Measurements from ENCODE around the gene SLC2A5.
A peak's percentile ranks its signal among the peaks of the same experiment; 100 is the strongest.
"Not testable (repeated sequence)": the region's sequence is repeated elsewhere in the genome, so short reads cannot be mapped to it uniquely, and the experiment has no call there.

Gene SLC2A5, protein sequence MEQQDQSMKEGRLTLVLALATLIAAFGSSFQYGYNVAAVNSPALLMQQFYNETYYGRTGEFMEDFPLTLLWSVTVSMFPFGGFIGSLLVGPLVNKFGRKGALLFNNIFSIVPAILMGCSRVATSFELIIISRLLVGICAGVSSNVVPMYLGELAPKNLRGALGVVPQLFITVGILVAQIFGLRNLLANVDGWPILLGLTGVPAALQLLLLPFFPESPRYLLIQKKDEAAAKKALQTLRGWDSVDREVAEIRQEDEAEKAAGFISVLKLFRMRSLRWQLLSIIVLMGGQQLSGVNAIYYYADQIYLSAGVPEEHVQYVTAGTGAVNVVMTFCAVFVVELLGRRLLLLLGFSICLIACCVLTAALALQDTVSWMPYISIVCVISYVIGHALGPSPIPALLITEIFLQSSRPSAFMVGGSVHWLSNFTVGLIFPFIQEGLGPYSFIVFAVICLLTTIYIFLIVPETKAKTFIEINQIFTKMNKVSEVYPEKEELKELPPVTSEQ

GRCh38 chr1:9069326-9070100 lies at the start of gene SLC2A5:
Gene SLC2A5 (minus strand): TSS chr1:9069635. CDS start chr1:9069536, 99 bp downstream.
- DNase-seq (ENCODE audit: low read depth in 4 of 4, low spot score in 1 of 4), result no peak

GRCh38 chr1:9118186-9118585 lies 48.8 kb upstream of the SLC2A5 start:
- no peak for DNase-seq (ENCODE audit: low read depth in 4 of 4, low spot score in 1 of 4)

DNA sequence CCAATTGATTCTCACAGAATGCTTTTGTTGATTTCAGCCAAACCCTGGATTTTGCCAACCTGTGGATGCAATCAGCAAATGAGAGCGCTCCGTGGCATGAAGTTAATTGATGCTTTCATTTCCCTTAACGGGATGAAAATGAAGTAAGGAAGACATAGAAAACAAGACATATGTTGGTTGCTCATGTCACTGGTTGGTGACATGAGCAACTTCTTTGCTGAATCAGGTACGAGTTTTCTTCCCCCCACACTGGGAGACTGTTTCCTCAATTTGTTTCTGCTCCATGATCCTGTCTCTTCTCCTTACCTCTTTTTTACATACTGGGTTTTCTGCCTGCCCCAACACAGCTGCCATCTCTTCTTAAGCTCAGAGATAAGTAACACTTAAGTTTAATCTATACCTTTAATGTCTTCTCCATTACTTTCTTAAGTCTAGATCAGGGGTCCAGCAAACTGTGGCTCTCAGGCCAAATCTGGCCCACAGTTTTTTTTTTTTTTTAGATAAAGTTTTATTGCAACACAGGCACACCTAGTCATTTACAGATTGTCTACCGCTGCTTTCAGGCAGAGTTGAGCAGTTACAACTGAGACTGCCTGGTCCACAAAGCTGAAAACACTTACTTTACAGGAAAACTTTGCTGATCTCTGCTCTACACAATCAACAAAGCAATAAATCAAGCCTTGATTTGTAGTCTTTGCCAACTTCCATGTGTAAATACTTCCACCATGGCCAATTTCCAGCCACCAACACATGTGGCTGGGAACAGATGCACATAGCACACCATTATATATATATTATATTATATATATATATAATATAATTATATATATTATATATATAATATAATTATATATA lies 46.1 kb upstream of the SLC2A5 start:
- DNase-seq (ENCODE audit: low read depth in 4 of 4, low spot score in 1 of 4), result no peak

DNA sequence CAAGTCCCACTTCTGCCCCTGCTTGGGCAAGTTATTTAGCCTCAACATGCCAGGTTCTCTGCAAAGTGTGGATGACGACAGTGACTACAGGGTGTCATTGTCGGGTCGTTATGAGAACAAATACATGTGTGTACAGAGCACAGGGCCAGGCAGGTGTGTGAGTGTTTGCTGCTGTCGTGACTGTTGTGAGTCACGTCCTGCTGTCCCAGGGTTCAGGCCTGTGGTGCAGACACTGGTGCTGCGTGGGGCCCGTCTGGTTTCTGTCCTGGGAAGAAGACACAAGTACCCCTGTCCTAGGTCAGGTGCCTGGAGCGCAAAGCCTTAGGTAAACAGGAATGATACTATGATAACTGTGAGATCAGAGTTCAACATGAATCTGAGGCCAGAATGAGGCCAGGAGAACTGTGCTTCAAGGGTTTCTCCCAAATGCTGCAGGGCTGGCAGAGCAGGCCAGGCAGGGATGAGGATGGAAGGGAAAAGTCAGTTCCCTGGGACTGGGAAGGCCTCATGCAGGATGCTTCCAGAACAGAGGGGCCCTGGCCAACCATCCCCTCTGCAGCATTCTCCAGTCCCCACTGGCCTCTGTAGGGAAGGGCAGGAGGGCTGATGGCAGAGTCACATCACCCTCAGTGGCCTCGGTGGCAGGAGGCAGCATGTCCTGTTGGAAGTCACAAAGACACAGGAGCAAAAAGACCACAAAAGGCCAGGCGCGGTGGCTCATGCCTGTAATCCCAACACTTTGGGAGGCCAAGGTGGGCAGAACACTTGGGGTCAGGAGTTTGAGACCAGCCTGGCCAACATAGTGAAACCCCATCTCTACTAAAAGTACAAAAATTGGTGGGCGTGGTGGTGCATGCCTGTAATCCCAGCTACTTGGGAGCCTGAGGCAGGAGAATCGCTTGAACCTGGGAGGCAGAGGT lies 43.8 kb upstream of the SLC2A5 start:
- no peak for DNase-seq (ENCODE audit: low read depth in 4 of 4, low spot score in 1 of 4)

- no peak for DNase-seq (ENCODE audit: low read depth in 4 of 4, low spot score in 1 of 4)
These were observed 42.5 kb upstream of the SLC2A5 start for GRCh38 chr1:9111957-9112356.

GRCh38 chr1:9111357-9111691 lies 41.9 kb upstream of the SLC2A5 start:
- DNase-seq (ENCODE audit: low read depth in 4 of 4, low spot score in 1 of 4), result no peak

DNA sequence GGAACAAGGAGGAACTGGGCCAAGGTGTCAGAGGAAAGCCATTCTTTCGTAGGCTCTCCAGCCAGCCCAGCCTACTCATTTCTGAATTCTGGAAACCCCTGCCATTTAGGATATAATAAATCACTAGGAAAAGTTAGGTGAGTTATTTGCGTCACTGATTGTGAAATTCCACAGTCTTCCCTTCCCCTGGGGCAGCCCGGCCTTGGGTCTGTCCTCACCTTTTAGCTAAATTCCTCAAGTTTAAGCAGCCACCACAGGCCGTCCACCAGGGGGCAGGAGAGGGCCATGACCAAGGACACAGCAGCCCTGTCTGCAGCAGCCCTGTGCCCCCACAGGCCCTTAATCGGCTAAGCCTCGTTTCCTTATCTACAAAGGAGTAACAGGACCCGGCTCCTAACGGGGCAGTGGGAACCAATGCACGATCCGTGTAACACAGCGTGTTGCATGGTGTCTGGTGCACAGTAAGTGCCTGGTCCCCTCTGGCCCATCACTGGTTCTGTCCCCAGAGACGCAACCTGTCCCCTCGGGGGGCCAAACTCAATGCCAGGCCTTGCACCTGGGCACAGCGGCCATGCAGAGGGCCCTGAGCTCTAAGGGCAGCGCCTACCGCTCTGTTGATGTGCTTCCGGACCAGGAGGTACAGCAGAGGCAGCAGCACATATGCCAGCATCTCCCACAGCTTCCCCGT lies 41.4 kb upstream of the SLC2A5 start:
- DNase-seq (ENCODE audit: low read depth in 4 of 4, low spot score in 1 of 4), result peak; percentile 79 to 83 (median 82)

DNA sequence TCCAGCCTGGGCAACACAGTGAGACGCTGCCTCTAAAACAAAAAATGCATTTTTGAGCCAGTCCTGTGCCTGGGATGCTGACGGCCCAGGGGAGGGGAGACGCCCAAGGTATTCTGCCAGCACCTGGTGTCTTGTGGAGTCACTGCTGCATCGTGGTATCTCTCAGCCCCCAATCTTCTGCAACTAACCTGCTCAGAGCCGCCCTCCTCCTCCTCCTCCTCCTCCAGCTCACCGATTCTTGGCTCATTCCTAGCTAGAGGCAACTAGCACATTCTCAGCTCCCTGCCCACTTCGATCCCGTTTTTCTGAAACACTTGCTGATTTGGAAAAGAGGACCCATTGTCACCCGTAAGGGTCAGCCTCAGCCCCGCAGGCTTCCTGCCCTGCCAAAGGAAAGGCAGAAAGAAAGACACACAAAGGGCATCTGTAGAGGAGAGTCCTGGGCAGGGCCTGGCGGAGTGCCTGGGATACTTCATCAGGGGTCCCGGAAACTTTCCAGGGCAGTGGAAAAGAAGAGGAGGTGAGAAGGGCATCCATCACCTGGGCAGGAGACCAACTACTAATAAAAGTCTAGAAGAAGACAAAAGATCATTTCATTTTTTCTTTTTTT lies 38.7 kb upstream of the SLC2A5 start:
- no peak for DNase-seq (ENCODE audit: low read depth in 4 of 4, low spot score in 1 of 4)

GRCh38 chr1:9107136-9107535 lies 37.7 kb upstream of the SLC2A5 start:
- DNase-seq (ENCODE audit: low read depth in 4 of 4, low spot score in 1 of 4), result no peak

- DNase-seq (ENCODE audit: low read depth in 4 of 4, low spot score in 1 of 4), result no peak
These were observed 36.9 kb upstream of the SLC2A5 start for GRCh38 chr1:9106286-9106685.

- no peak for DNase-seq (ENCODE audit: low read depth in 4 of 4, low spot score in 1 of 4)
These were observed 36.0 kb upstream of the SLC2A5 start for GRCh38 chr1:9105336-9105867.

DNA sequence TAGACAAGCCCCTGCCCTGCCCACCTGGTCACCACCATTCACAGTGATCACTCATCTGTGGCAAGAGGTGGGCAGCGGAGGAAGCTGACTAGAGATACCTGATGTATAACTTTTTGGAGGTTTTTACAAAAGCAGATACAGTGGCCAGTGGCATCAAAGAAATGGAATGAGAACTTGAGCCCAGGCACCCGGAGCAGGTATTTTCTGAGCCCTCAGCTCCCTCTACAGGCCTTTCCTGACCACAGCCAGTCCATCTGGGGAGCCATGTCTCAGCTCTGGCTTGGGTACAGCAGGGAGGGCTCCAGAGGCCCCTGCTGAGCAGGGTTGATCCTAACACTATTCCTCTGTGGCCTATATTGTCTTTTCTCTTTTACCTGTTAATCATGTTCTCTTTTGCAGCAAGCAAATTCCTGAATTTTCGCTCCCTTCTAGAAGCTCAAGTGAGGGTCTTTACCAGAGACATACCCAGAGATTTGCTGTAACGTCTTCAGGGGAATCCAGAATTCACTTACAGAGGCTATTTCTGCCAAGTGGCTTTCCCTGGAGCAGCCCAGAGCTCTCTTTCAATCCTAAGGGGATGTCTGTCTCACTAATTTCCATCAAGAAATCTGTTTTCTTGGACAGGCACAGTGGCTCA lies 32.2 kb upstream of the SLC2A5 start:
- DNase-seq (ENCODE audit: low read depth in 4 of 4, low spot score in 1 of 4), result no peak

DNA sequence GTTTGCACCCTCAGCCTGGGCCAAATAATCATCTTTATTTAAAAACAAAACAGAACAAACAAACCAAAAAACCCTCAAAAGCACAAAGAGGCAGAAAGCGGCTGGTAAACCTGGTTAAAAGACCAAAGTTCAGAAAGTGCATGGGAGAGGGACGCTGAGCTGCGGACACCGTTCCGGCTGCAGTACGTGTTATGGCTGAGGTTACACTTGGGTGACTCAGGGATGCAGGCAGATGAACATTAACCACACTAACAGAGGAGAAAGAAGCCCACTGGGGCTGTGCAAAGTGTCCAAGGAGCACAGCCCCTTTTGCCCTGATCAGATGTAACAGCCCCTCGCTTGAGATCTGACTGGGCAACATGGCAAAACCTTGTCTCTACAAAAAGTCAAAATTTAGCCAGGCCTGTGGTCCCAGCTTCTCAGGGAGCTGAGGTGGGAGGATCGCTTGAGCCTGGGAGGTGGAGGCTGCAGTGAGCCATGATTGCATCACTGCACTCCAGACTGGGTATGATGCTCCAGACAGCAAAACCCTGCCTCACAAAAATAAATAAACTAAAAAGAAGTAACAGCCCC lies 31.1 kb upstream of the SLC2A5 start:
- no peak for DNase-seq (ENCODE audit: low read depth in 4 of 4, low spot score in 1 of 4)

DNA sequence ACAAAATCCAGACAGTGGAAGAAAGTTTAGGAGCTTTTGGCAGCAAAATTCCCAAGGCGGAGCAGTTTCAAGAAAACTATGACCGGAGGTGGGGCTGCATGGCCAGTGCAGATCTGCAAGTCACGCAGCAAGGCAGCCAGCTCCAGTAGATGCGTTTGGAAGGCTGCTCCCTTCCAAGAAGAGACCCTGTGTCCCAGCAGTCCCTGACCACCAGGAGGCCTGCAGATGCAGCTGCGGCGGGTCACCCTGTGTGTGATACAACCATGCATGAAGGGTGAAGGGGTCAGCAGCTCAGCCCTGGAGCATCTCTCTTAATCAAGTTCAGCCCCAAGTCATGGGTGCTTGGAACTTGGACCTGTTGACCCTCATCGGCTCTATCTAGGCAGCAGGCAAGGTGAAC lies 30.1 kb upstream of the SLC2A5 start:
- DNase-seq (ENCODE audit: low read depth in 4 of 4, low spot score in 1 of 4), result no peak

GRCh38 chr1:9097947-9098705 lies 28.7 kb upstream of the SLC2A5 start:
- no peak for DNase-seq (ENCODE audit: low read depth in 4 of 4, low spot score in 1 of 4)

- DNase-seq (ENCODE audit: low read depth in 4 of 4, low spot score in 1 of 4), result no peak
These were observed 26.4 kb upstream of the SLC2A5 start for GRCh38 chr1:9095818-9096217.

DNA sequence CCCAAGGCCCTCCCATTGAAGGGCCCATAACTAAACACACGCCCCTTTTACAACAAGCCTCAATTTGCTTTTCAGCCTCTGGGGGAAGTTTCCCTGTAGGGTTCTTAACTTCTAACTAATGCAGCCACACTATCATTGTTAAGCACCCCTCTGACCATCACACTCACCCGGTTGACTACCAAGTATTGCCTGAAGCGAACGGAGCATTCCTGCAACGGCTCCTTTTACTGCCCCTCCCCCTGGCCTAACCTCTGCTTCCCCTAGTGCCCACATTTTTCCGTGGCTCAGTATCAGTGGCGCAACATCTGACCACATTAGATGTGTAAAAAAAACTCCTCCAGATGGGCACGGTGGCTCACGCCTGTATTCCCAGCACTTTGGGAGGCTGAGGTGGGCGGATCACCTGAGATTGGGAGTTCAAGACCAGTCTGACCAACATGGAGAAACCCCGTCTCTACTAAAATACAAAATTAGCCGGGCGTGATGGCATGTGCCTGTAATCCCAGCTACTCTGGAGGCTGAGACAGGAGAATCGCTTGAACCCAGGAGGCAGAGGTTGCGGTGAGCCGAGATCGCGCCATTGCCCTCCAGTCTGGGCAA lies 24.7 kb upstream of the SLC2A5 start:
- not testable (repeated sequence) for DNase-seq (ENCODE audit: low read depth in 4 of 4, low spot score in 1 of 4)
